GM12878 (cell line): ENCODE data around the gene SDCCAG8.

Experiments
- CBFB ChIP-seq: IDR thresholded peaks from 2 replicates; pipeline ENCODE4 v1.6.1; 2016; ENCODE audit warnings: antibody characterized with exemption, low read depth
- E2F8 ChIP-seq: fragments of 450-650 bp; IDR thresholded peaks from 2 replicates; pipeline ENCODE4 v1.6.1; 2018; ENCODE audit warnings: mild to moderate bottlenecking, low read depth, moderate library complexity; ENCODE audit not compliant: partially characterized antibody
- JUNB ChIP-seq: IDR thresholded peaks from 2 replicates; pipeline ENCODE4 v1.6.1; 2016; ENCODE audit warnings: antibody characterized with exemption, mild to moderate bottlenecking
- PBX3 ChIP-seq: IDR thresholded peaks from 2 replicates; pipeline ENCODE4 v1.6.1; 2011; ENCODE audit warnings: mild to moderate bottlenecking, low read depth, low read length, moderate library complexity; ENCODE audit not compliant: insufficient replicate concordance
- RAD21 ChIP-seq: IDR thresholded peaks from 2 replicates; pipeline ENCODE4 v1.6.1; 2011; ENCODE audit warnings: mild to moderate bottlenecking, low read depth, low read length, moderate library complexity; ENCODE audit not compliant: insufficient read depth
- TARDBP ChIP-seq: IDR thresholded peaks from 2 replicates; pipeline ENCODE4 v1.6.1; 2016; ENCODE audit warnings: borderline replicate concordance
- TF ChIP-seq, protein P1 (sequence below), 3 experiments: IDR thresholded peaks in 2 of 3; conservative IDR thresholded peaks in 1 of 3; 2 replicates each; pipeline ENCODE4 v1.5.1; 2011; ENCODE audit warnings: low read depth in 3 of 3, low read length in 3 of 3, mild to moderate bottlenecking in 3 of 3, control low read depth in 2 of 3, moderate library complexity in 2 of 3, inconsistent platforms in 1 of 3, mixed read lengths in 1 of 3; ENCODE audit not compliant: control insufficient read depth in 2 of 3, insufficient read depth in 1 of 3; ENCODE audit errors: extremely low read depth in 1 of 3
- TF ChIP-seq, protein P2 (sequence below): fragments of 450-650 bp; IDR thresholded peaks from 2 replicates; pipeline ENCODE4 v1.6.1; 2016; ENCODE audit warnings: mild to moderate bottlenecking

GRCh38 chr1:243413431-243414151 lies 157.8 kb downstream of the SDCCAG8 start:
- TF ChIP-seq JUNB (no peak), E2F8 (no peak), CBFB (no peak), TARDBP (no peak), RAD21 (no peak), PBX3 (no peak)
- TF ChIP-seq, protein P1, sequence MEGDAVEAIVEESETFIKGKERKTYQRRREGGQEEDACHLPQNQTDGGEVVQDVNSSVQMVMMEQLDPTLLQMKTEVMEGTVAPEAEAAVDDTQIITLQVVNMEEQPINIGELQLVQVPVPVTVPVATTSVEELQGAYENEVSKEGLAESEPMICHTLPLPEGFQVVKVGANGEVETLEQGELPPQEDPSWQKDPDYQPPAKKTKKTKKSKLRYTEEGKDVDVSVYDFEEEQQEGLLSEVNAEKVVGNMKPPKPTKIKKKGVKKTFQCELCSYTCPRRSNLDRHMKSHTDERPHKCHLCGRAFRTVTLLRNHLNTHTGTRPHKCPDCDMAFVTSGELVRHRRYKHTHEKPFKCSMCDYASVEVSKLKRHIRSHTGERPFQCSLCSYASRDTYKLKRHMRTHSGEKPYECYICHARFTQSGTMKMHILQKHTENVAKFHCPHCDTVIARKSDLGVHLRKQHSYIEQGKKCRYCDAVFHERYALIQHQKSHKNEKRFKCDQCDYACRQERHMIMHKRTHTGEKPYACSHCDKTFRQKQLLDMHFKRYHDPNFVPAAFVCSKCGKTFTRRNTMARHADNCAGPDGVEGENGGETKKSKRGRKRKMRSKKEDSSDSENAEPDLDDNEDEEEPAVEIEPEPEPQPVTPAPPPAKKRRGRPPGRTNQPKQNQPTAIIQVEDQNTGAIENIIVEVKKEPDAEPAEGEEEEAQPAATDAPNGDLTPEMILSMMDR (IDR thresholded peaks at IDR 0.05 in 2 of 3, conservative IDR thresholded peaks at IDR 0.05 in 1 of 3; ENCODE audit: control insufficient read depth in 2 of 3, extremely low read depth in 1 of 3, insufficient read depth in 1 of 3, low read depth in 3 of 3, low read length in 3 of 3): no peak
- TF ChIP-seq, protein P2, sequence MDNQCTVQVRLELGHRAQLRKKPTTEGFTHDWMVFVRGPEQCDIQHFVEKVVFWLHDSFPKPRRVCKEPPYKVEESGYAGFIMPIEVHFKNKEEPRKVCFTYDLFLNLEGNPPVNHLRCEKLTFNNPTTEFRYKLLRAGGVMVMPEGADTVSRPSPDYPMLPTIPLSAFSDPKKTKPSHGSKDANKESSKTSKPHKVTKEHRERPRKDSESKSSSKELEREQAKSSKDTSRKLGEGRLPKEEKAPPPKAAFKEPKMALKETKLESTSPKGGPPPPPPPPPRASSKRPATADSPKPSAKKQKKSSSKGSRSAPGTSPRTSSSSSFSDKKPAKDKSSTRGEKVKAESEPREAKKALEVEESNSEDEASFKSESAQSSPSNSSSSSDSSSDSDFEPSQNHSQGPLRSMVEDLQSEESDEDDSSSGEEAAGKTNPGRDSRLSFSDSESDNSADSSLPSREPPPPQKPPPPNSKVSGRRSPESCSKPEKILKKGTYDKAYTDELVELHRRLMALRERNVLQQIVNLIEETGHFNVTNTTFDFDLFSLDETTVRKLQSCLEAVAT: no peak
